Heart right ventricle (tissue), 16 donors: ENCODE measurements around the gene HNMT. TPM values are rescaled to one million over a fixed set of nuclear protein-coding genes. Genes with fewer than 3 reads are reported as not detected.
"Not testable (repeated sequence)": the region's sequence is repeated elsewhere in the genome, so short reads cannot be mapped to it uniquely, and the experiment has no call there.

Source experiments
- ATAC-seq, 8 donors: fragments of 200-7000 bp; cut with Tn5 transposase; one replicate each; pipeline ENCODE4 v1.9.1; 2020; ENCODE audit warnings: mild to moderate bottlenecking in 8 of 8, moderate library complexity in 8 of 8, moderate number of reproducible peaks in 1 of 8
- DNase-seq, 2 donors: peaks; one replicate each; pipeline ENCODE4 v3.0.0-alpha.2; 2020
- H3K27ac ChIP-seq, 10 donors: fragments of 200-600 bp; sonication (generic) in 2 of 10; one replicate each; pipeline versions ENCODE4 v1.5.0 to v1.8.0; 2020 to 2022; ENCODE audit warnings: mild to moderate bottlenecking in 3 of 10
- H3K27me3 ChIP-seq, 7 donors: fragments of 200-600 bp; one replicate each; pipeline ENCODE4 v1.8.0; 2021 to 2022; ENCODE audit warnings: mild to moderate bottlenecking in 2 of 7
- H3K36me3 ChIP-seq, 9 donors: fragments of 200-600 bp; sonication (generic) in 1 of 9; one replicate each; pipeline versions ENCODE4 v1.5.0 to v1.8.0; 2020 to 2022; ENCODE audit warnings: mild to moderate bottlenecking in 2 of 9
- H3K4me1 ChIP-seq, 9 donors: fragments of 200-600 bp; sonication (generic) in 1 of 9; one replicate each; pipeline versions ENCODE4 v1.5.0 to v1.8.0; 2020 to 2022; ENCODE audit warnings: mild to moderate bottlenecking in 4 of 9
- H3K4me3 ChIP-seq, 10 donors: fragments of 200-600 bp; sonication (generic) in 2 of 10; one replicate each; pipeline versions ENCODE4 v1.5.0 to v1.8.0; 2020 to 2022; ENCODE audit warnings: mild to moderate bottlenecking in 7 of 10, moderate library complexity in 2 of 10
- H3K9me3 ChIP-seq, 11 donors: fragments of 200-600 bp in 10 of 11; sonication (generic) in 2 of 11; one replicate each; pipeline versions ENCODE4 v1.5.0 to v1.8.0; 2013 to 2022; ENCODE audit warnings: mild to moderate bottlenecking in 2 of 11, control low read depth in 1 of 11, moderate library complexity in 1 of 11
- CTCF ChIP-seq, 9 donors: fragments of 200-600 bp; sonication (generic) in 2 of 9; IDR thresholded peaks; one replicate each; pipeline versions ENCODE4 v1.5.0 to v1.8.0; 2021 to 2022; ENCODE audit warnings: antibody characterized with exemption in 9 of 9, mild to moderate bottlenecking in 5 of 9, moderate library complexity in 1 of 9
- WGBS, 2 donors: extraction: QIAGEN DNeasy Blood & Tissue Kit; methylation state at CpG; one replicate each; pipeline ENCODE4 v1.1.7; 2013; ENCODE audit warnings: inconsistent platforms in 1 of 2; 5-methylcytosine and 5-hydroxymethylcytosine counted together
- intact Hi-C, 10 donors: fragments of 100-400 bp; cut with DNase I; formaldehyde crosslinking; loops; one replicate each; pipeline versions ENCODE4 v1.11.1 to v1.14.2; 2022
- long read RNA-seq, 3 donors: library from polyadenylated mRNA; unstranded; transcript quantifications; one replicate each; pipeline ENCODE4 v2.0.0, GENCODE V29; 2020 to 2021
- polyA plus RNA-seq, 2 donors: library from polyadenylated mRNA; stranded (reverse); fragments of 200-250 nt; gene quantifications; one replicate each; pipeline ENCODE4 v1.2.3, GENCODE V29; 2013
- total RNA-seq, 10 donors: library from RNA; stranded (reverse); fragmentation: NEBNext Ultra II Directional in 3 of 10; extraction: Animal tissue kit (Norgen Biotek cat#: 25700) in 3 of 10; gene quantifications; one replicate each; pipeline versions ENCODE4 v1.2.1 to v1.2.4, GENCODE V29; 2021 to 2023
- donor health status: Arrhythmogenic right ventricular cardiomyopathy.
- donor health status: ischemic (EF 13 %, LVEDD 7.1; RV severe dilation, severe dysfunction).
- donor health status: healthy with polysubstance abuse.
- donor health status: DM: no; HTN: yes; CAD: no.
- donor health status: DM: no; HTN: no; CAD: no.
- donor health status: ischemic (EF 25% LVEDD 6.9; RV normal size, moderate dysfunction).
- donor health status: ischemic (EF 25% LVEDD 5.7; RV mildly dilated, moderate dysfunction).
- donor health status: healthy.
- donor health status: DM: yes; HTN: yes; CAD: no.
- donor health status: Ischemic cardiomyopathy.
- donor health status: ischemic (EF 35%, LVEDD 5.7; RV mildly dilated, moderate dysfunction).
- donor health status: nonischemic (EF 11% LVEDD 7.7; RV severe dilation, severe dysfunction).
- donor health status: DM: yes; HTN: yes; CAD: no.
- donor health status: PGD.
- donor health status: ischemic (EF 29% LVEDD 5.4; RV normal size, mild dysfunction).
- donor health status: nonischemic (EF 23%, LVEDD 6.1; RV moderate dilation, normal function).

HNMT gene
- 10 to 100 TPM in 7 of 10 donors, 1 to 10 TPM in 3; 7.2 to 24.9 (median 10.8) TPM for total RNA-seq
- polyA plus RNA-seq = 1 to 10 TPM; 8.9 to 9.9 TPM
- long read RNA-seq, donor 1, transcript HNMT-202 (6 exons, 3,295 nt) = major isoform, 5 of 6 reads
- long read RNA-seq, donor 1, partial matches to known transcripts = 0 of 6 reads
- long read RNA-seq, donor 1, other reads (novel, unspliced or antisense) = 0 of 6 reads
- long read RNA-seq, donor 2, partial matches to known transcripts = 0 of 6 reads
- long read RNA-seq, donor 2, other reads (novel, unspliced or antisense) = 2 of 6 reads
- long read RNA-seq, donor 3, partial matches to known transcripts = 0 of 4 reads
- long read RNA-seq, donor 3, other reads (novel, unspliced or antisense) = 1 of 4 reads

- peak within 1 kb of the TSS; percentile 12 to 63 (median 54) for H3K4me3 ChIP-seq
- WGBS, 2 donors = 8 to 12% methylated on average over 15 of the region's 15 CpGs
- peaks cover 0 to 68% (median 15%) of the 10 kb centered on the region in 9 donors for H3K4me1 ChIP-seq
- H3K27me3 ChIP-seq = no peaks in the 10 kb centered on the region
- ATAC-seq (peak; percentile 67 to 86 (median 72)), DNase-seq (peak; percentile 13 to 27)
- peak within 1 kb of the TSS; percentile 55 to 90 (median 80) for H3K27ac ChIP-seq
- no peaks in the 10 kb centered on the region for H3K36me3 ChIP-seq
- no peaks in the 10 kb centered on the region for H3K9me3 ChIP-seq
- intact Hi-C loops = loop anchor here in 1 of 10 donors (10.0 kb wide), 1 partner anchor 111 kb away; no protein-coding TSS in a partner anchor
- no peak for TF ChIP-seq CTCF (IDR thresholded peaks at IDR 0.05)
Measured at GRCh38 chr2:137964066-137964858, at the start of gene HNMT. Gene HNMT (plus strand): TSS chr2:137964473. CDS start chr2:137964492, 19 bp downstream.

- whole genome bisulfite sequencing, 2 donors = 88 to 98% methylated on average over 2 of the region's 2 CpGs
- ATAC-seq = no peak
- H3K27me3 ChIP-seq = peaks cover 0 to 4% (median 0%) of the 10 kb centered on the region in 7 donors
Measured at GRCh38 chr2:137921105-137921880, 43.0 kb upstream of the HNMT start.

GRCh38 chr2:137922171-137922570, 42.1 kb upstream of the HNMT start:
- DNase-seq, intact Hi-C loops: not testable (repeated sequence)
- peak overlapping the region in 1 of 10 donors; percentile 58 for H3K27ac ChIP-seq

More at GRCh38 chr2:137921105-137921880, 43.0 kb upstream of the HNMT start:
- Histone ChIP-seq H3K4me3 (no peak overlapping the region), H3K36me3 (no peaks in the 10 kb centered on the region), H3K27ac (peak overlapping the region in 1 of 10 donors; percentile 58), H3K9me3 (no peaks in the 10 kb centered on the region), H3K4me1 (peaks cover 0 to 18% (median 0%) of the 10 kb centered on the region in 9 donors)
- TF ChIP-seq CTCF (IDR thresholded peaks at IDR 0.05) = no peak
- DNase-seq = no peak
- intact Hi-C loops = no loop called here

GRCh38 chr2:137924019-137924418, 40.3 kb upstream of the HNMT start:
- WGBS, 2 donors = 60 to 77% methylated on average over 1 of the region's 1 CpG
- Histone ChIP-seq H3K4me1 (peaks cover 0 to 18% (median 0%) of the 10 kb centered on the region in 9 donors), H3K9me3 (no peaks in the 10 kb centered on the region), H3K27ac (no peak overlapping the region), H3K36me3 (no peaks in the 10 kb centered on the region), H3K4me3 (no peak overlapping the region), H3K27me3 (peaks cover 0 to 4% (median 0%) of the 10 kb centered on the region in 7 donors)
- no peak for DNase-seq
- TF ChIP-seq CTCF (IDR thresholded peaks at IDR 0.05) = no peak
- ATAC-seq = no peak
- intact Hi-C loops = no loop called here

More at GRCh38 chr2:137922171-137922570, 42.1 kb upstream of the HNMT start:
- not testable (repeated sequence) for H3K4me3 ChIP-seq, H3K9me3 ChIP-seq, ATAC-seq, H3K36me3 ChIP-seq, H3K27me3 ChIP-seq
- H3K4me1 ChIP-seq = peaks cover 0 to 18% (median 0%) of the 10 kb centered on the region in 9 donors
